Measurements from ENCODE around the gene FAM162B. TPM values are rescaled to one million over a fixed set of nuclear protein-coding genes. Genes with fewer than 3 reads are reported as not detected.
"Not testable (repeated sequence)": the region's sequence is repeated elsewhere in the genome, so short reads cannot be mapped to it uniquely, and the experiment has no call there.

FAM162B gene
- total RNA-seq, 1 donor from 2014 or later, result not detected

DNA sequence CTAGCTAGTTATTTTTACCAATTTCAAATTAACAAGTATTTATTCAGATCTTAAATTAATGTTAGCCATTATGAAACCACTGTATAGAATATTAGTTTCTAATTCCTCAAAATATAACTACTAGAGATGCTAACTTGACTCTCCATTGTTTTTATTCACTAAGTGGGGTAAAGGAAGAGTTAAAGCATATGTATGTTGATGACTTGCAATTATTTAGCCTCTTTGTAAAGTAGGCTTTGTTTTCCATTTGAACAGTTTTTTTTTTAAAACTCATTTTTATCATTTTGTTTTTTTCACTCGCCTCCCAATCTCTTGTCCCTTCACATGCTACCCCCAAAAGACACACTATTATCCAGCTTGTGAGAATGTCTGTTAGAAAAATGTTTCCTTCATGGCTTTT, 3.3 kb downstream of the FAM162B start:
- TF ChIP-seq, protein P1, sequence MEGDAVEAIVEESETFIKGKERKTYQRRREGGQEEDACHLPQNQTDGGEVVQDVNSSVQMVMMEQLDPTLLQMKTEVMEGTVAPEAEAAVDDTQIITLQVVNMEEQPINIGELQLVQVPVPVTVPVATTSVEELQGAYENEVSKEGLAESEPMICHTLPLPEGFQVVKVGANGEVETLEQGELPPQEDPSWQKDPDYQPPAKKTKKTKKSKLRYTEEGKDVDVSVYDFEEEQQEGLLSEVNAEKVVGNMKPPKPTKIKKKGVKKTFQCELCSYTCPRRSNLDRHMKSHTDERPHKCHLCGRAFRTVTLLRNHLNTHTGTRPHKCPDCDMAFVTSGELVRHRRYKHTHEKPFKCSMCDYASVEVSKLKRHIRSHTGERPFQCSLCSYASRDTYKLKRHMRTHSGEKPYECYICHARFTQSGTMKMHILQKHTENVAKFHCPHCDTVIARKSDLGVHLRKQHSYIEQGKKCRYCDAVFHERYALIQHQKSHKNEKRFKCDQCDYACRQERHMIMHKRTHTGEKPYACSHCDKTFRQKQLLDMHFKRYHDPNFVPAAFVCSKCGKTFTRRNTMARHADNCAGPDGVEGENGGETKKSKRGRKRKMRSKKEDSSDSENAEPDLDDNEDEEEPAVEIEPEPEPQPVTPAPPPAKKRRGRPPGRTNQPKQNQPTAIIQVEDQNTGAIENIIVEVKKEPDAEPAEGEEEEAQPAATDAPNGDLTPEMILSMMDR (IDR thresholded peaks at IDR 0.05), result no peak
- Mint-ChIP-seq H3K4me3 (no peak overlapping the region), H3K36me3 (ENCODE audit: low read depth) (no peaks in the 10 kb centered on the region), H3K27me3 (peaks cover 32% of the 10 kb centered on the region), H3K27ac (no peak overlapping the region), H3K9me3 (no peaks in the 10 kb centered on the region), H3K4me1 (peaks cover 10% of the 10 kb centered on the region)
- ATAC-seq (ENCODE audit: low read depth) (no peak), DNase-seq (no peak)
- intact Hi-C loops (cut with micrococcal nuclease), result no loop called here
- CTCF ChIA-PET, result no interaction called here
- POLR2A ChIA-PET, result no interaction called here

DNA sequence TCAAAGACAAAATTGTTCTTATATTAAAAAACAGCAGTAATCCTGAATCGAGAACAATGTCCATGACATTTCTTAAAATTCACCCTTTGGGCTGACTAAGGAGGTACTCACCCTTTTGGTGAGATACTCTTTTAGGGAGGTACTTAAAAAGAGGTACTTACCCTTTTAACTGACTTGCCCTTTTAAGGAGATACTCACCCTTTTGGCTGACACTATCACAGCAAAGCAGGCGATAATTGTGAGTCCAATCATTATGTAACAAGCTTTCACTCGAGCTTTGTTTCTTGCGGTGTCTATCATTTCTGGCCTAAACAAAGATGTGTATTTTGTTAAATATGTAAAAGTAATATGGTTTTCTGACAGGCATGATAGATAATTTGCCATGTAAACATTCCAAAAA, 3.7 kb downstream of the FAM162B start:
- intact Hi-C loops (cut with micrococcal nuclease), result no loop called here
- no peak overlapping the region for H3K27ac Mint-ChIP-seq
- TF ChIP-seq, protein P1 (IDR thresholded peaks at IDR 0.05), result no peak
- peaks cover 28% of the 10 kb centered on the region for H3K27me3 Mint-ChIP-seq
- no peak for DNase-seq
- POLR2A ChIA-PET, result no interaction called here
- no peaks in the 10 kb centered on the region for H3K9me3 Mint-ChIP-seq
- H3K4me3 Mint-ChIP-seq, result no peak overlapping the region
- peaks cover 10% of the 10 kb centered on the region for H3K4me1 Mint-ChIP-seq
- no peak for ATAC-seq (ENCODE audit: low read depth)
- CTCF ChIA-PET, result no interaction called here
- no peaks in the 10 kb centered on the region for H3K36me3 Mint-ChIP-seq (ENCODE audit: low read depth)

DNA sequence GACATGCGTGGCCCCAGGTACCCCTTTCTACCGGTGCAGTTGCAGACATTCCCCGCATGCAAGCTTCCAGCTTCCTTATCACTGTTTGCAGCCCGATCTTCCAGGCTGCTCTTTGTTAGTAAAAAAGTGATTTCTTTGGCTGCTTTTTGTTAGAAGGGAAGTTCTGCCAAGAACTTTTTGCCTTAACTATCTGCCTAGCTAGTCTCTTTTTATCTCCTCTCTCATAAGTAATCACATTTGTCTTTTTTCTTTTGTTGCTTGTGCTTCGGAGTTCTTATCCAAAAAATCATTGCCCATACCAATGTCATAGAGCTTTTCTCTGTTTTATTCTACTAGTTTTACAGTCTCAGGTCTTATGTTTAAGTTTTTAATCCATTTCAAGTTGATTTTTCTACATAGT, 20.3 kb downstream of the FAM162B start:
- Mint-ChIP-seq H3K27ac (no peak overlapping the region), H3K9me3 (peaks cover 12% of the 10 kb centered on the region), H3K36me3 (ENCODE audit: low read depth) (no peaks in the 10 kb centered on the region), H3K4me3 (no peak overlapping the region), H3K4me1 (no peaks in the 10 kb centered on the region), H3K27me3 (no peaks in the 10 kb centered on the region)
- no peak for DNase-seq
- TF ChIP-seq, protein P1 (IDR thresholded peaks at IDR 0.05), result no peak
- ATAC-seq (ENCODE audit: low read depth), result no peak
- POLR2A ChIA-PET, result no interaction called here
- intact Hi-C loops (cut with micrococcal nuclease), result no loop called here
- CTCF ChIA-PET, result no interaction called here

DNA sequence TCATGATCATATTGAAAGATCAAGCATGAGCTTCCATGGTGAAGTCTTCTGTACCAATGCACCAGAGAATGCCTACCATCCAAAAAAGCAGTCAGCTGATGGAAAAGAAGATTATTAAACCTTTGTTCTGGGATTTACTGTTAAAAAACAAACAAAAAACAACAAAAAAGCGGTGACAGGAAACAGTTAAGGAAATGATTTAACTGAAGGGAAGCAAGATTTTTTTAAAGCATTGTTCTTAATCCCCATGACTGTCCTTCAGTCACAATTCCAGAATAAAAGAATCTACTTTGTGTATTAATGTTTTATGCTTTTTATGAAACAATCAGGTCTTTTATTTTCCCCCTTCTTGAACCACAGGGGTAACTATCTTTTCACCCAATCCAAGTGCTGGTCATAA, 23.9 kb downstream of the FAM162B start:
- intact Hi-C loops (cut with micrococcal nuclease), result no loop called here
- no peak overlapping the region for H3K4me3 Mint-ChIP-seq
- no peak for ATAC-seq (ENCODE audit: low read depth)
- H3K27ac Mint-ChIP-seq, result no peak overlapping the region
- peaks cover 24% of the 10 kb centered on the region for H3K9me3 Mint-ChIP-seq
- H3K4me1 Mint-ChIP-seq, result no peaks in the 10 kb centered on the region
- TF ChIP-seq, protein P1 (IDR thresholded peaks at IDR 0.05), result no peak
- POLR2A ChIA-PET, result no interaction called here
- H3K36me3 Mint-ChIP-seq (ENCODE audit: low read depth), result peaks cover 15% of the 10 kb centered on the region
- CTCF ChIA-PET, result no interaction called here
- no peaks in the 10 kb centered on the region for H3K27me3 Mint-ChIP-seq
- DNase-seq, result no peak

DNA sequence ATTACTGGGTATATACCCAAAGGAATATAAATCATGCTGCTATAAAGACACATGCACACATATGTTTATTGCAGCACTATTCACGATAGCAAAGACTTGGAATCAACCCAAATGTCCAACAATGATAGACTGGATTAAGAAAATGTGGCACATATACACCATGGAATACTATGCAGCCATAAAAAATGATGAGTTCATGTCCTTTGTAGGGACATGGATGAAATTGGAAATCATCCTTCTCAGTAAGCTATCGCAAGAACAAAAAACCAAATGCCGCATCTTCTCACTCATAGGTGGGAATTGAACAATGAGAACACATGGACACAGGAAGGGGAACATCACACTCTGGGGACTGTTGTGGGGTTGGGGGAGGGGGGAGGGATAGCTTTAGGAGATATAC, 25.0 kb downstream of the FAM162B start:
- H3K27me3 Mint-ChIP-seq; POLR2A ChIA-PET; DNase-seq; H3K4me1 Mint-ChIP-seq; CTCF ChIA-PET; ATAC-seq (ENCODE audit: low read depth); H3K27ac Mint-ChIP-seq; intact Hi-C loops (cut with micrococcal nuclease); H3K4me3 Mint-ChIP-seq: not testable (repeated sequence)
- peaks cover 24% of the 10 kb centered on the region for H3K36me3 Mint-ChIP-seq (ENCODE audit: low read depth)
- H3K9me3 Mint-ChIP-seq, result peaks cover 25% of the 10 kb centered on the region

DNA sequence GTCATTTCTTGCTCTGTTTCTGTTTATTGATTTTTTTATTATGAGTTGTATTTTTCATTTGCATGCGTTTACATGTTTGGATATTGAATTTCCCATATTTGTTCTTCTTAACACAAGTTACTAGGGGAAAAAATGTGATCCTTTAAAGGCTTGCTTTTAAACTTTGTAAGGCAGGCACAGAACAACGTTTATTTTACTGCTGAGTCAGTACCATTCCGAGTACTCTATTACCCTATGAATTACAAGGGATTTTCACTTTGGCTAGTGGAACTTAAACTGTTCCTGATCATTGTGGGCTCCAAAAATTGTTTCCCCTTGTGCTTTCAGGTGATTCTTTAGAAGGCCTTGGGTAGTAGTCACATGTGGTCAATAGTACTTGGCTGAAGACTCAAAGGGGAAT, 28.5 kb downstream of the FAM162B start:
- Mint-ChIP-seq H3K9me3 (peaks cover 19% of the 10 kb centered on the region), H3K4me1 (no peaks in the 10 kb centered on the region), H3K27ac (no peak overlapping the region), H3K36me3 (ENCODE audit: low read depth) (peaks cover 42% of the 10 kb centered on the region), H3K27me3 (no peaks in the 10 kb centered on the region), H3K4me3 (no peak overlapping the region)
- ATAC-seq (ENCODE audit: low read depth) (no peak), DNase-seq (no peak)
- ChIA-PET CTCF (no interaction called here), POLR2A (no interaction called here)
- TF ChIP-seq, protein P1 (IDR thresholded peaks at IDR 0.05), result no peak
- intact Hi-C loops (cut with micrococcal nuclease), result no loop called here
